HG03064 (cell line): ENCODE measurements around the gene MEX3D.

ENCODE experiments used
- ATAC-seq: cut with Tn5 transposase; IDR thresholded peaks from one replicate; pipeline ENCODE4 v1.9.1; 2021; ENCODE audit warnings: low read depth; ENCODE audit not compliant: unreplicated experiment

MEX3D gene

GRCh38 chr19:1507763-1508506, 60.2 kb downstream of the MEX3D start:
- no peak for ATAC-seq

DNA sequence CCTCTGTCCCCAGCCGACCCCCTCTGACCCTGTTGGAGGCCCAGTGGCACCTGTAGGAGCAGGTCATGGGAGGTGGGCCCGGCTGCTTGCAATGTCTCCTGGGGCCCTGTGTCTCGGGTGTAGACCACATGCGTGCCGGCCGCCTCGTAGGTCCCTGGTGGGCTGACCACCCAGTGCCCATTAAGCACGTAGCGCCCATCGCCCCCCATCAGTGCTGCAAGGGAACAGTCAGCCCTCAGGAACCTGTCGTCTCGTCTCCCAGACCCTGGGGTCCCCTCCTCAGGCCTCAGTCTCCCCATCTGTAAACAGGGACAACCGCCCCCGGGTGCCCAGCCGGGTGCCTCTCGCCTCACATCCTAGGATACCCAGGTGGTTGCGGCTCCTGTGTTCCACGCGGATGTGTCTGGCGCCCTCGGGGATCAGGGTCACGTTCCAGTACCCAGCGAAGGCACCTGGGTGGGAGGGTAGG, 60.9 kb downstream of the MEX3D start:
- no peak for ATAC-seq

DNA sequence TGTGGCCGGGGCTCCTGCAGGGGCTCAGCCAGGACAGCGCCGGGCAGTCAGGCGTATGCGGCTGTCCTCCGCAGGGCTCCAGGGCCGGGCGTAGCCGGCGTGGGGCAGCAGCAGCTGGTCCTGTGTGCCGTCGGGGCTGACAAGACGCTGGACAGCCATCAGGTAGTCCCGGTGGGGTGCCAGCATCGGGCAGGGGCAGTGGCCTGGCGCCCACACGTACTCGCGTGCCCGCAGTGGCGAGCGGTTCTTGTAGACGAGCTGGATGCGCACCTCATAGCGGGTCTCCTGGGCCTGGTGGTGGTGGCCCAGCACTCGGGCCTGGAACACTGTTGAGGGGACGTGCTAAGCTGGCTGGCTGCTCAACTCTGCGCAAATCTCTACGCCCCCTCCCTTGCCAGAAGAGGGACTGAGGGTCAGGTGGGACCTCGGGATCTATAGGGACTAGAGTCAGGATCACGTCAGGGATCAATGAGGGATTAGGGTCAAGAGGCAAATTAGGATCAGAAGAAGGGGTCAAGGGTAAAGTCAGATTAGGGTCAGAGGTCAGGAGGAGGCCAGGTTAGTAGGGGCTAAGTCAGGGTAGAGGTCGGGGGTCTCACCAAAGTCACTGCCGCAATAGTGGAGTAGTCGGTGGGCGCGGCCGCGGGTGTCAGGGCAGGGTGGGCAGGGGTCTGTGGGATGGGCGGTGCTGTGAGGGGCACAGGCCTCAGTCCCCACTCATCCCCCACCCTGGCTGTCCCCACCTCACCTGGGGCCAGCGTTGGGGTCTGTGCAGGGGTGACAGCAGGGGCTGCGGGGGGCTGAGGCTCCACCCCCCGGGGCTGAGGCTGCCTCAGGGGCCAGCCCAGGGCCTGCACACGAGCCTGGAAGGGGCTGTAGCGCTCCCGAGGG, 61.9 kb downstream of the MEX3D start:
- no peak for ATAC-seq

GRCh38 chr19:1505012-1505411, 63.1 kb downstream of the MEX3D start:
- no peak for ATAC-seq
